ENCODE results near the gene NHERF1.
A peak's percentile ranks its signal among the peaks of the same experiment; 100 is the strongest.

GRCh38 chr17:74748529-74749278 lies at the start of gene NHERF1:
- no peak for TF ChIP-seq CTCF (IDR thresholded peaks at IDR 0.05)
- peak; percentile 98 for TF ChIP-seq POLR2AphosphoS5 (IDR thresholded peaks at IDR 0.05; ENCODE audit: low read depth, low read length)
- TF ChIP-seq SIN3A (IDR thresholded peaks at IDR 0.05; ENCODE audit: borderline replicate concordance, insufficient read depth, low read depth, low read length) = 0 out of 2 replicates have a peak, but pooled peaks have one; percentile 90
- TF ChIP-seq TCF7L2 (IDR thresholded peaks at IDR 0.05; ENCODE audit: low read depth, low read length) = no peak
- 0 out of 4 replicates have a peak, but pooled peaks of 1 of the 2 experiments have one; percentile 55 for TF ChIP-seq REST (IDR thresholded peaks at IDR 0.05; ENCODE audit: insufficient read depth in 1 of 2, low read depth in 2 of 2, low read length in 1 of 2)
